Right atrium auricular region (tissue), 2 donors: ENCODE results near the gene POLR3B. TPM values are rescaled to one million over a fixed set of nuclear protein-coding genes. Genes with fewer than 3 reads are reported as not detected.

ENCODE experiments used
- DNase-seq: peaks from one replicate; pipeline ENCODE4 v3.0.0-alpha.2; 2019; ENCODE audit warnings: low spot score
- H3K27ac ChIP-seq, 2 donors: fragments of 200-600 bp; sonication (generic); 1 replicate in 1 of 2; 2 replicates in 1 of 2; pipeline ENCODE4 v1.5.1; 2016 to 2019
- H3K27me3 ChIP-seq, 2 donors: fragments of 200-600 bp; sonication (generic); one replicate each; pipeline versions ENCODE4 v1.5.1 to v1.6.0; 2017 to 2019
- H3K36me3 ChIP-seq: fragments of 200-600 bp; sonication (generic); one replicate; pipeline ENCODE4 v1.5.1; 2016
- H3K4me1 ChIP-seq, 2 donors: fragments of 200-600 bp; sonication (generic); one replicate each; pipeline versions ENCODE4 v1.5.1 to v1.6.0; 2017 to 2019
- H3K4me3 ChIP-seq, 2 donors: fragments of 200-600 bp; sonication (generic); 1 replicate in 1 of 2; 2 replicates in 1 of 2; pipeline ENCODE4 v1.5.1; 2017 to 2019; ENCODE audit warnings: mild to moderate bottlenecking in 1 of 2, moderate library complexity in 1 of 2
- H3K9me3 ChIP-seq, 2 donors: fragments of 200-600 bp; sonication (generic); one replicate each; pipeline ENCODE4 v1.5.1; 2019
- total RNA-seq, 2 donors: library from RNA; depleted of rRNA; stranded (reverse); fragments of >200 nt; gene quantifications; one replicate each; pipeline ENCODE4 v1.1.0, GENCODE V29; 2016
- TF ChIP-seq, protein P1 (sequence below), 2 donors: fragments of 200-600 bp; sonication (generic); IDR thresholded peaks; one replicate each; pipeline ENCODE4 v1.5.1; 2019; ENCODE audit warnings: antibody characterized with exemption in 2 of 2

POLR3B gene
- total RNA-seq, 2 donors from 2014 or later = 6.0 to 10.7 TPM

DNA sequence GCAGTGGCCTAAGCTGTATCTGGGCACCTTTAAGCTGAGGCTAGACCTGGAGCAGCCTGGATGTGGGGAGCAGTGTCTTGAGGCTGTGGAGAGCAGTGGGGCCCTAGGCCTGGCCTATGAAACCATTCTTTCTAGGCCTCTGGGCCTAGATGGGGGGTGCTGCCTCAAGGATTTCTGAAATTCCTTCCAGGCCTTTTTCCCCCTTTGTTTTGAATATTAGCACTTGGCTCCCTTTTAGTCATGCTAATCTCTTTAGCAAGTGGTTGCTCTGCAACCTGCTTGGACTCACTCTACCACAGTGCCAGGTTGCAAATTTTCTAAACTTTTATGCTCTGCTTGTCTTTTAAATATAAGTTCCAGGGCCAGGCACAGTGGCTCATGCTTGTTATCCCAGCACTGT is 183.7 kb downstream of the POLR3B start:
- Histone ChIP-seq H3K36me3 (no peaks in the 10 kb centered on the region), H3K4me1 (no peaks in the 10 kb centered on the region), H3K27me3 (no peaks in the 10 kb centered on the region), H3K27ac (no peak overlapping the region), H3K4me3 (no peak overlapping the region), H3K9me3 (no peaks in the 10 kb centered on the region)
- no peak for DNase-seq
- TF ChIP-seq, protein P1, sequence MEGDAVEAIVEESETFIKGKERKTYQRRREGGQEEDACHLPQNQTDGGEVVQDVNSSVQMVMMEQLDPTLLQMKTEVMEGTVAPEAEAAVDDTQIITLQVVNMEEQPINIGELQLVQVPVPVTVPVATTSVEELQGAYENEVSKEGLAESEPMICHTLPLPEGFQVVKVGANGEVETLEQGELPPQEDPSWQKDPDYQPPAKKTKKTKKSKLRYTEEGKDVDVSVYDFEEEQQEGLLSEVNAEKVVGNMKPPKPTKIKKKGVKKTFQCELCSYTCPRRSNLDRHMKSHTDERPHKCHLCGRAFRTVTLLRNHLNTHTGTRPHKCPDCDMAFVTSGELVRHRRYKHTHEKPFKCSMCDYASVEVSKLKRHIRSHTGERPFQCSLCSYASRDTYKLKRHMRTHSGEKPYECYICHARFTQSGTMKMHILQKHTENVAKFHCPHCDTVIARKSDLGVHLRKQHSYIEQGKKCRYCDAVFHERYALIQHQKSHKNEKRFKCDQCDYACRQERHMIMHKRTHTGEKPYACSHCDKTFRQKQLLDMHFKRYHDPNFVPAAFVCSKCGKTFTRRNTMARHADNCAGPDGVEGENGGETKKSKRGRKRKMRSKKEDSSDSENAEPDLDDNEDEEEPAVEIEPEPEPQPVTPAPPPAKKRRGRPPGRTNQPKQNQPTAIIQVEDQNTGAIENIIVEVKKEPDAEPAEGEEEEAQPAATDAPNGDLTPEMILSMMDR (IDR thresholded peaks at IDR 0.05) = no peak

DNA sequence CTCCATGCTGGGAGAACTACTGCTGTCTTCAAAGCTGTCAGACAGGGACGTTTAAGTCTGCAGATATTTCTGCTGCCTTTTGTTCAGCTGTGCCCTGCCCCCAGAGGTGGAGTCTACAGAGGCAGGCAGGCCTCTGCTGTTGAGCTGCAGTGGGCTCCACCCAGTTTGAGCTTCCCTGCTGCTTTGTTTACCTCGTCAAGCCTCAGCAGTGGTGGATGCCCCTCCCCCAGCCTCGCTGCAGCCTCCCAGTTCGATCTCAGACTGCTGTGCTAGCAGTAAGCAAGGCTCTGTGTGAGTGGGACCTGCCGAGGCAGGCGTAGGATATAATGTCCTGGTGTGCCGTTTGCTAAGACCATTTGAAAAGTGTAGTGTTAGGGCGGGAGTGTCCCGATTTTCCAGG is 193.9 kb downstream of the POLR3B start:
- H3K9me3 ChIP-seq = no peaks in the 10 kb centered on the region
- H3K27me3 ChIP-seq = no peaks in the 10 kb centered on the region
- H3K36me3 ChIP-seq = no peaks in the 10 kb centered on the region
- no peak overlapping the region for H3K4me3 ChIP-seq
- no peaks in the 10 kb centered on the region for H3K4me1 ChIP-seq
- no peak overlapping the region for H3K27ac ChIP-seq
- TF ChIP-seq, protein P1 (IDR thresholded peaks at IDR 0.05) = no peak
- no peak for DNase-seq

DNA sequence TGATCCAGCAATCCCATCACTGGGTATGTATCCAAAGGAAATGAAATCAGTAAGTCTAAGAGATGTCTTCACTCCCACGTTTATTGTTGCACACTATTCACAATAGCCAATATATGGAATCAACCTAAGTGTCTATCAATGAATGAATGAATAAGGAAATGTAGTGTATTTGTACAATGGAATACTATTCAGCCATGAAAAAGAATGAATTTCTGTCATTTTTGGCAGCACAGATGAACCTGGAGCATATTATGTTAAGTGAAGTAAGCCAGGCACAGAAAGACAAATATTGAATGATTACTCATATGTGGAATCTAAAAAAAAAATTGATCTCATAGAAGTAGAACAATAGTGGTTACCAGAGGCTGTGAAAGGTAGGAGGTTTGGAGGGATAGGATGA is 194.7 kb downstream of the POLR3B start:
- H3K27me3 ChIP-seq = no peaks in the 10 kb centered on the region

More for the DNA sequence above, 194.7 kb downstream of the POLR3B start:
- DNase-seq = no peak
- Histone ChIP-seq H3K27ac (no peak overlapping the region), H3K9me3 (no peaks in the 10 kb centered on the region), H3K4me3 (no peak overlapping the region), H3K4me1 (no peaks in the 10 kb centered on the region), H3K36me3 (no peaks in the 10 kb centered on the region)
- TF ChIP-seq, protein P1 (IDR thresholded peaks at IDR 0.05) = no peak

Other genes with a start within 250 kb of the POLR3B start
- gene NUAK1, start 218.8 kb upstream of the POLR3B start, total RNA-seq = 10 to 100 TPM; 16.9 to 30.1 TPM
- 10 to 100 TPM; 50.1 to 56.8 TPM for gene CKAP4, start 109.7 kb upstream of the POLR3B start, total RNA-seq
- gene TCP11L2, start 55.0 kb upstream of the POLR3B start, total RNA-seq = 10 to 100 TPM; 34.0 to 59.1 TPM
- not detected for gene RFX4, start 225.3 kb downstream of the POLR3B start, total RNA-seq